Urothelium cell line (cell line): ENCODE results near the gene ATAD1.
"Not testable (repeated sequence)": the region's sequence is repeated elsewhere in the genome, so short reads cannot be mapped to it uniquely, and the experiment has no call there.

Experiments
- DNase-seq: peaks from one replicate; pipeline ENCODE4 v3.0.0; 2011; ENCODE audit warnings: low spot score, mixed read lengths
- FAIRE-seq: peaks from 2 replicates; lab custom pipeline; 2011; peaks lifted over from hg19 to GRCh38; lab: Jason Lieb, UNC

The ATAD1 gene

DNA sequence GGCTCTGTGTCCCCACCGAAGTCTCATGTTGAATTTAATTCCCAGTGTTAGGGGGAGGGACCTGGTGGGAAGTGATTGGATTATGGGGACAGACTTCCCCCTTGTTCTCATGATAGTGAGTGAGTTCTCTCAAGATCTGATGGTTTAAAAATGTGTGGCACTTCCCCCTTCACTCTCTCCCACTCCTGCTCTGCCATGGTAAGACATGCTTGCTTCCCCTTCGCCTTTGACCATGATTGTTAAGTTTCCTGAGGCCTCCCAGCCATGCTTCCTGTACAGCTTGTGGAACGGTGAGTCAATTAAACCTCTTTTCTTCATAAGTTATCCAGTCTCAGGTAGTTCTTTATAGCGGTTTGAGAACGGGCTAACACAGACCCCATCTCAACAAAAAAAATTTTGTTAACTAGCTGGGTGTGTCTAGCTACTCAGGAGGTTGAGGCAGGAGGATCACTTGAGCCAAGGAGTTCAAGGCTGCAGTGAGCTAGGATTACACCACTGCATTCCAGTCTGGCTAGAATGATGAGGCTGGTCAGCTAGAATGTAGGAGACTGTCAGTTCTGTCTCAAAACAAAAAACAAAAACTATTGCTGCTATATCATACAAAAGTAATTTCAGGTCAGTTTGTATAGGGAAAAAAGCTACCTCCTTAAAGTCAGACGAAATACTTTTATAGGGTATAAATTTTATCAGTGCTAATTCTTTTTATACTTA lies 57.7 kb downstream of the ATAD1 start:
- DNase-seq = no peak
- no peak for FAIRE-seq

DNA sequence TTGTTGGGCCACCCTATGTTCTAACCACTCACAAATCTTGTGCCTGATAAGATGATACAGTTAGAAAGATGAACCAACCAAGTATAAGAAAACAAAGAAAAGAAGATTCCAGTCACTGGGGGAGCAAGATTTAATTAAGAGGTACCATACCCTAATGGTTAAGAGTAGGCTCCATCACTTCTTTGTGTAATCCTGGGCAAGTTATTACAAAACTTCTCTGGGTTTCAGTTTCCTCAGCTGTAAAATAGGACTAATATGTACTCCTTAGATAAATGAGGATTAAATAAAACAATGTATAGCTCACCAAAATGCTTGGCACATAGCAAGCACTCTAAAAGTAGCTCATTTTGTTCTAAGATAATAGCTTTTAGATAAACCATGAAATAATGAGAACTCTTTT lies 58.5 kb downstream of the ATAD1 start:
- no peak for DNase-seq
- no peak for FAIRE-seq

DNA sequence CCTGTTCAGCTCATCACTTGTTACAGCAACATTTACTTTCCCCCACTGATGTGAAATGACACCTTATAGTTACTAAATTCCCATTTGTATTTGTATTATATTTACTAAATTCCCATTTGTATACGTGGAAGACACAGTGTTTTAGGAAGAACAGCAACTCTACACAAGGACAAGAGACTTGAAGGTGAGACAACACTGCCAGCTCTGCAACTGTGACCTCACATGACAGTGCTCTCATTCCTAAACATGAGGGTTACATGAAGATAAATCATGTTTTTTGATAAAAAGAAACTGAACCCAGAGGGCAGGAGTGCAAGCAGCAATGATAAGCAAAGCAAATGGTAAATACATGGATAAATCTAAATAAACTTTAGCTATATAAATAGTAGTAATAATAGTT lies 60.3 kb downstream of the ATAD1 start:
- FAIRE-seq (no peak), DNase-seq (no peak)

DNA sequence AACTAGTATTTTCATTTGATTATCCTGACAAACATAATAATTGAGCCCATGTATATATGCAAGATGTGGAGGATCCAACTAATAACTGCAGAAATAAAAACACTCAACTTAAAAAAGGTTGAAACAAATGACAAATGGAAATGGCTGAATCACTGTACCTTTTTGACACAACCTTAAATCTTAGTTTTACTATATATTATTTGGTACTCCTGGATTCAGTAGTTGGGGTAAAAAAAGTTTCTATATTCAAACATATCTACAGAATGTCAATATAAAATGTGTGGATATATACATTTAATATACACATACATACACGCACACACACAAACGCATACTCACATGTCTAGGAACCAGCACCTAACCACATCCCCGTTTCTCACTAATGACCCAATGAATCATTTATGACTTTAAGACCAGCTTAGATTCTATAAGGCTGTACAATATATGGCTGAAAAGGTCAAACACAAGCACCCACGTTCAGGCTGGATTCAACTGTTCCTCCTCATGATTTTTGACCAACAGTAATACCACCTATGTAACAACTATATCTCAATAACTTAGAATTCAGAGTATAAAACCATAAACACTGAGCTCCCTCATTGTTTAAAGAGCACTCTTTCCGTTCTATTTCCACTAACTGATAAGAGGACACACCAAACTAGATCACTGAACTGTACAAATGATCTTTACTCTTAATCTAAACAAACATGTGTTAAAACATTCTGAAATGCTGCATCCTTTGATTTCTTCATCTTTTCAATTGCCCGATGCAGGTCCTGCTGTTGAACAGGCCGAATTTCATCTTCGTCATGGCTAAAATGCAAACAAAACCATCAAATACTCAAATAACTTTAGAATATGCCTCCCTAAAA lies 63.8 kb downstream of the ATAD1 start:
- DNase-seq = no peak
- peak; percentile 30 for FAIRE-seq

DNA sequence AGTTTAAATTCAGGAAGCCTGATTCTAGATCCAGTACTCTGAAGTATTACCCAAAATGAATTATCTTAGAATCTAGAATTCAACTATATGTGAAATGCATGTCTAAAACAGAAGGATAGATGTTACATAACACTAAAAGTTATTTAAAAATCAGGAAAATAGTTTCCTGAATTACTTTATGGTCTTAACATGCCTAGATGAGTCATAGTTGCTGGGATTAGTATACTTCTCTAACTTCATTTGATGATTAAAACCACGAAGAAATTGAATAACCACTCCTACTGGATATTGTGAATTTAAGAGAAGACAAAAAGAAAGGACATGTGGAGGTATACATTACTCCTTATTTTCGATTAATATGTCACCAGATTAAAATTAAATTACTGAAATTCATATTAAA lies 65.5 kb downstream of the ATAD1 start:
- DNase-seq (no peak), FAIRE-seq (no peak)

DNA sequence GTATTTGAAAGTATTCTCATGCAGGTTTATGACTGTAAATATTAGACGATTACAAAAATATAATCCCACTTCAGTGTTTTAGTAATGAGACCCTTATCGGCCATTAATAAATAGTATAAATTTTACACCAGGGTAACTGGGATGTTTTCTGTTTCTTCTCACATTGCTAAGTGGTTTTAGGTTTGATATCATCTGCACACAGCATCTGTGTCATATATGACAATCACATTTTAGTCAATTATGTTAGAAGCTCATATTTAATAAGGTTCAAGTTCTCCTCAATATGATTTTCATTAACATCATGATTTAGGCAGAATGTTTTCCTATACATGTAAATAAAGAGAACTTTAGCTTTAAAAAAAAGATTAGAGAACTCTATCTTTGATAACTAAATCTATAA lies 66.8 kb downstream of the ATAD1 start:
- DNase-seq (no peak), FAIRE-seq (no peak)

GRCh38 chr10:87750817-87751216 lies 67.2 kb downstream of the ATAD1 start:
- no peak for FAIRE-seq
- no peak for DNase-seq

- FAIRE-seq (no peak), DNase-seq (no peak)
Measured at GRCh38 chr10:87750001-87750671, 67.9 kb downstream of the ATAD1 start.

DNA sequence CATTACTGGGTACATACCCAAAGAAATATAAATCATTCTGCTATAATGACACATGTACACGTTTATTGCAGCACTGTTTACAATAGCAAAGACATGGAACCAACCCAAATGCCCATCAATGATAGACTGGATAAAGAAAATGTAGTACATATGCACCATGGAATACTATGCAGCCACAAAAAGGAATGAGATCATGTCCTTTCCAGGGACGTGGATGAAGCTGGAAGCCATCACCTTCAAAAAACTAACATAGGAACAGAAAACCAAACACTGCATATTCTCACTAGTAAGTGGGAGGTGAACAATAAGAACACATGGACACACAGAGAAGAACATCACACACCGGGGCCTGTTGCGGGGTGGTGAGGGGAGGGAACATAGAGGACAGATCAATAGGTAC lies 69.8 kb downstream of the ATAD1 start:
- not testable (repeated sequence) for FAIRE-seq, DNase-seq

DNA sequence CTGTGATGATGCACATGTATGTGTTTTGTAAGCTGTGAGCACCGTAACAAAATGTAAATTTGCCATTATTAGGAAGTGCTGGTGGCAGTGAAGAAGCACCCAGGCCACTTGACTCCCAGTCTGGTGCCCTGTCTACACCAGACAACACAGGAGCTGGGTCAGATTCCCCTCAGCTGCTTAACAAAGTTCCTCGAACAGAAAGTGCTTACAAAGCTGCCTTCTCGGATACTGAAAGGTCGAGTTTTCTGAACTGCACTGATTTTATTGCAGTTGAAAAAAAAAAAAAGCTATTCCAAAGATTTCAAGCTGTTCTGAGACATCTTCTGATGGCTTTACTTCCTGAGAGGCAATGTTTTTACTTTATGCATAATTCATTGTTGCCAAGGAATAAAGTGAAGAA lies 71.1 kb downstream of the ATAD1 start:
- FAIRE-seq (no peak), DNase-seq (no peak)

DNA sequence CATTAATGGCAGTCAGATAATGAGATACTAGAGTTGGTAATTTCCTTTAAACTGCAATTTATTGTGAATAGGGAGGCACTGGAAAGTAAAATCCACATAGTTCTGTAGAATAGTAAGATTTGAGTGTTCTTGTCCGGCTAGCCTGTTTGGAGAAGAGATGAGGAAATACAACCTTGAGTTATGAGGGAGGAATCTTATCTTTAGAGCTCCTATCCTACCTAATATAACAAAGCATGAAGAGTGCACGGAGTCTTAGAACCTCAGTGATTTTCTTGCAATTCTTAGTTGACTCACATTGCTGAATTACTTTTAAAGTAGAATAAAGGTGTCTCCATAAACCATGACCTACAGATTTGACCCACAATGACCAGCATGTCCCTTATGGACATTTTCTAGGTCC lies 73.4 kb downstream of the ATAD1 start:
- DNase-seq (no peak), FAIRE-seq (no peak)

- DNase-seq, FAIRE-seq: not testable (repeated sequence)
Measured at GRCh38 chr10:87742992-87743610, 74.9 kb downstream of the ATAD1 start.

DNA sequence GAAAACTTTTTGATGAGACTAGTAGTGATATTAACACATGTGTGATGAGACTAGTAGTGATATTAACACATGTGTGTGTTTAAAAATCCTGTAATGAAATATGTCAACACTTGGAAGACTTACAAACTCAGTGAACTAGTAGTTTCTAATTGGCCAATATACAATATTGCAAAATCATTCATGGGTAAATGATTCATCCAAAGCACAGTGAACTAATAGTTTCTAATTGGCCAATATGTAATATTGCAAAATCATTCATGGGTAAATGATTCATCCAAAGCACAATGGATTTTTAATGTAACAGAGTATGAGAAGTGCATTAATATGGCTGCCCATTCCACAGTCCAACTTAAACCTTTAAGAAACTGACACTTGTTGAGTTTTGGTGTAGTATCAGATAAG lies 77.8 kb downstream of the ATAD1 start:
- DNase-seq (no peak), FAIRE-seq (no peak)

- no peak for DNase-seq
- FAIRE-seq = no peak
Measured at GRCh38 chr10:87739703-87740102, 78.3 kb downstream of the ATAD1 start.

DNA sequence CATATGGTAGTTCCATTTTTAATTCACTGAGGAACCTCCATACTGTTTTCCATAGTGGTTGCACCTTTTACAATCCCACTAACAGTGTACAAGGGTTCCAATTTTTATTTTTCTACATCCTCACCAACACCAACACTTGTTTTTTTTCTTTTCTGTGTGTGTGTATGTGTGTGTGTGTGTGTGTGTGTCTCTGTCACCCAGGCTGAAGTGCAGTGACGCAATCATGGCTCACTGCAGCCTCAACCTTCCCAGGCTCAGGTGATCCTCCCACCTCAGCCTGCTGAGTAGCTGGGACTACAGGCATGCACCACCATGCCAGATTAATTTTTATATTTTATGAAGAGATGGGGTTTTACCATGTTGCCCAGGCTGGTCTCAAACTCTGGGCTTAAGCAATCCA lies 79.8 kb downstream of the ATAD1 start:
- FAIRE-seq, DNase-seq: not testable (repeated sequence)

- peak; percentile 51 for DNase-seq
- FAIRE-seq = no peak
Measured at GRCh38 chr10:87734987-87735827, 82.8 kb downstream of the ATAD1 start.

- DNase-seq (no peak), FAIRE-seq (no peak)
Measured at GRCh38 chr10:87733081-87733480, 84.9 kb downstream of the ATAD1 start.

DNA sequence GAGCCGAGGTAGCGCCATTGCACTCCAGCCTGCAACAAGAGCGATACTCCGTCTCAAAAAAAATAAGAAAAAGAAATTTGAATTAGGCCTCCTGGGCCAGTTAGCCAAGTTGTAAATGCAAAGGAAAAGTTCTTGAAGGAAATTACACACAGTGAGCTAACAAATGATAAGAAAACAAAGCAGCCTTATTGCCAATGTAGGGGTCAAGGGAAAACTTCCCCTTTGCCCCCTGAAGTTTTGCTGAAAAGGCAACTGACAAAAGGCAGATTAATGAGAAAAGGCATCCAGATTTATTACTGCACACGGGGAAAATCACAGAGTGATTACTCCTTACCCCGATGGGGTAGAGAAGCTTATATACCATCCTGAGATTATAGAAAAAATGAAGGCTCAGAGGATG lies 88.1 kb downstream of the ATAD1 start:
- FAIRE-seq (no peak), DNase-seq (no peak)

- FAIRE-seq (no peak), DNase-seq (no peak)
Measured at GRCh38 chr10:87724789-87725188, 93.2 kb downstream of the ATAD1 start.

DNA sequence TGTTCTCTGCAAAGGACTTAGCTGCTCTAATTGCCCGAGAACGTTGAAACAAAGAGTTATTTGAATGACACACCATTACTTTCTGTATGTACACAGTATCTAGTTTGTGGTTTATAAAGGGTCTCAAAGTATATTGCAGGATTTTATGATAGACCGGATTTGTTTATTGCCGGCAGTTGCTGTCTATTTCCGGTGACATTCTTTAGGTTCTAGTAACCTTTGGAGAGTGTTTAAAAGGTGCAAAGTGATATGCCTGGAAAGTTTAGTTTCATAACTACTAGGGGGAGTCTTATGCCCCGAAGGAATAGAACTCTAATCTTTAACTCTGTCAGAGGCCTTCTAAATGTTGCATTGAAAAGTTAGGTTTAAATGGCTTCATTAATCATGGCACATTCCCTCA lies 94.5 kb downstream of the ATAD1 start:
- DNase-seq (no peak), FAIRE-seq (no peak)
